Hepatocyte (in vitro differentiated cells): ENCODE data around the gene GPRIN2. TPM values are rescaled to one million over a fixed set of nuclear protein-coding genes. Genes with fewer than 3 reads are reported as not detected.
A peak's percentile ranks its signal among the peaks of the same experiment; 100 is the strongest.
"Not testable (repeated sequence)": the region's sequence is repeated elsewhere in the genome, so short reads cannot be mapped to it uniquely, and the experiment has no call there.

Experiments used
- DNase-seq: peaks from one replicate; pipeline ENCODE4 v3.0.0-alpha.2; 2016; ENCODE audit warnings: low spot score
- H2AFZ ChIP-seq: fragments of 200-600 bp; sonication (generic); 2 replicates; pipeline ENCODE4 v1.6.0; 2016; ENCODE audit warnings: antibody characterized with exemption, mild to moderate bottlenecking
- H3K27ac ChIP-seq: fragments of 200-600 bp; sonication (generic); 2 replicates; pipeline ENCODE4 v1.5.1; 2016; ENCODE audit warnings: mild to moderate bottlenecking
- H3K27me3 ChIP-seq: fragments of 200-600 bp; sonication (generic); 2 replicates; pipeline ENCODE4 v1.6.1; 2016
- H3K36me3 ChIP-seq: fragments of 200-600 bp; sonication (generic); replicated peaks from 2 replicates; pipeline ENCODE4 v1.5.1; 2016; ENCODE audit warnings: low read depth; ENCODE audit not compliant: insufficient read depth
- H3K4me1 ChIP-seq: fragments of 200-600 bp; sonication (generic); 2 replicates; pipeline ENCODE4 v1.5.1; 2016; ENCODE audit warnings: mild to moderate bottlenecking, moderate library complexity; ENCODE audit not compliant: insufficient read depth
- H3K4me2 ChIP-seq: fragments of 200-600 bp; sonication (generic); 2 replicates; pipeline ENCODE4 v1.6.0; 2016
- H3K4me3 ChIP-seq: fragments of 200-600 bp; sonication (generic); 2 replicates; pipeline ENCODE4 v1.5.1; 2016; ENCODE audit warnings: mild to moderate bottlenecking
- H3K79me2 ChIP-seq: fragments of 200-600 bp; sonication (generic); 2 replicates; pipeline ENCODE4 v1.6.0; 2017; ENCODE audit warnings: mild to moderate bottlenecking
- H3K9me2 ChIP-seq: fragments of 200-600 bp; sonication (generic); replicated peaks from 2 replicates; pipeline ENCODE4 v1.6.0; 2017; ENCODE audit warnings: mild to moderate bottlenecking; ENCODE audit not compliant: insufficient read depth
- H3K9me3 ChIP-seq: fragments of 200-600 bp; sonication (generic); 2 replicates; pipeline ENCODE4 v1.5.1; 2016; ENCODE audit warnings: low read depth, mild to moderate bottlenecking
- H4K20me1 ChIP-seq: fragments of 200-600 bp; sonication (generic); 2 replicates; pipeline ENCODE4 v1.6.0; 2016; ENCODE audit warnings: mild to moderate bottlenecking; ENCODE audit not compliant: insufficient read depth, poor library complexity, severe bottlenecking
- CTCF ChIP-seq: fragments of 200-600 bp; sonication (generic); IDR thresholded peaks from 2 replicates; pipeline ENCODE4 v1.5.1; 2016; ENCODE audit warnings: antibody characterized with exemption, mild to moderate bottlenecking; ENCODE audit not compliant: poor library complexity
- EZH2 ChIP-seq: fragments of 200-600 bp; sonication (generic); IDR thresholded peaks from 2 replicates; pipeline ENCODE4 v1.6.1; 2016; ENCODE audit warnings: antibody characterized with exemption, mild to moderate bottlenecking, borderline replicate concordance
- EZH2phosphoT487 ChIP-seq: fragments of 200-600 bp; sonication (generic); IDR thresholded peaks from one replicate; pipeline ENCODE4 v1.6.1; 2018; ENCODE audit warnings: antibody characterized with exemption, mild to moderate bottlenecking, low read depth, moderate library complexity; ENCODE audit not compliant: unreplicated experiment, severe bottlenecking
- WGBS: methylation state at CpG from one replicate; pipeline ENCODE4 v1.1.6; 2016; ENCODE audit warnings: low lambda C conversion rate; ENCODE audit errors: missing lambda C conversion rate; 5-methylcytosine and 5-hydroxymethylcytosine counted together
- polyA plus RNA-seq: library from polyadenylated mRNA; unstranded; fragments of >200 nt; fragmentation: Nextera tagmentation; extraction: Ambion mirVana; gene quantifications from 2 replicates; pipeline ENCODE4 v1.2.1, GENCODE V29; 2016
- total RNA-seq: library from RNA; depleted of rRNA; stranded (reverse); fragments of >200 nt; gene quantifications from 2 replicates; pipeline ENCODE4 v1.2.3, GENCODE V29; 2014

Gene GPRIN2
- total and polyA plus RNA-seq, 2 experiments from 2014 or later: 15.0 to 23.4 TPM

DNA sequence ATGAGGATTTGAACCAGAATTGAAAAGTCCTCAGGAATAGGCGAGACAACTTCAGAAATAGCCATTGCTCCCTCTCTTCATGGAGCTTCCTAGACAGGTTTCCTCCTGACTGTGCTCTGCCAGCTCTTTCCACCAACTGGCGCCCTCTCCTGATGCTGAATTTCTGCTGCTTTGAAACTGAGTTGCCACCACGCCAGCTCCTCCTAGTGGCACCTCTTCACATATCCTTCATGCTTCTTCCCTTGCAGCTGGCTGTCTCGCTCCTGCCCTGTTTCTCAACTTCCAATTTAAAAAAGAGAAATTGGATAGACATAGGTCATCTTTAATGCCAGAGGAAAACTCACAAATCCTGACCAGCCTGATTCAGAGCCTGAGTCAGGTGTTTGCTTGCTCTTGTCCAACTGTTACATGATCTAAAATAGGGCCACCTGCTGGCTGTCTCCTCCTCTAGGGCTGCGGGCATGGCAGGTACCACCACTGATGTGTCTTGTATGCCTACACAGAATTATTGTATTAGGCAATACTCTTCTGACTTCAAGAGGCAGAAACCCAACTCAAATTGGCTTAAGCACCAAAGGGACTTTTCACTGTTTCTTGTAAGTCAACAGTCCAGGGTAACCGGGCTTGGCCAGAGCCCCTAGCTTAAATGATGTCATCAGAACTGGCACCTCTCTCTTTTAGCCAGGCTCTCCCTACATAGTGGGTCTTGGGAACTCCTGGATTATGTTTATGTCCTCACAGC is 9.3 kb upstream of the GPRIN2 start:
- H4K20me1 ChIP-seq, H3K79me2 ChIP-seq, H3K9me2 ChIP-seq, H3K4me3 ChIP-seq, H3K4me2 ChIP-seq, H3K4me1 ChIP-seq, H3K27me3 ChIP-seq, H2AFZ ChIP-seq, H3K27ac ChIP-seq, H3K9me3 ChIP-seq, H3K36me3 ChIP-seq: not testable (repeated sequence)
- peak; percentile 84 for TF ChIP-seq CTCF
- DNase-seq: peak; percentile 81
- 23% methylated on average over 4 of the region's 6 CpGs for WGBS

GRCh38 chr10:46560952-46561351 is 4.5 kb upstream of the GPRIN2 start:
- no peak overlapping the region for H3K4me3 ChIP-seq
- H3K79me2 ChIP-seq: no peaks in the 10 kb centered on the region
- 77% methylated on average over 1 of the region's 1 CpG for WGBS
- H3K9me2 ChIP-seq: no peaks in the 10 kb centered on the region
- no peaks in the 10 kb centered on the region for H4K20me1 ChIP-seq
- H3K27ac ChIP-seq: no peak overlapping the region
- no peak overlapping the region for H2AFZ ChIP-seq
- H3K4me1 ChIP-seq: peaks cover 10% of the 10 kb centered on the region
- H3K9me3 ChIP-seq: no peaks in the 10 kb centered on the region
- H3K36me3 ChIP-seq: no peaks in the 10 kb centered on the region
- TF ChIP-seq EZH2 (no peak), EZH2phosphoT487 (no peak), CTCF (no peak)
- peaks cover 14% of the 10 kb centered on the region for H3K27me3 ChIP-seq
- H3K4me2 ChIP-seq: no peak overlapping the region
- no peak for DNase-seq

GRCh38 chr10:46560381-46560780 is 3.9 kb upstream of the GPRIN2 start:
- H3K4me3 ChIP-seq: no peak overlapping the region
- WGBS: 85% methylated on average over 5 of the region's 5 CpGs
- H3K4me1 ChIP-seq: peaks cover 10% of the 10 kb centered on the region
- no peaks in the 10 kb centered on the region for H4K20me1 ChIP-seq
- DNase-seq: no peak
- no peaks in the 10 kb centered on the region for H3K9me2 ChIP-seq
- H3K4me2 ChIP-seq: no peak overlapping the region
- H3K79me2 ChIP-seq: no peaks in the 10 kb centered on the region
- H2AFZ ChIP-seq: no peak overlapping the region
- no peak overlapping the region for H3K27ac ChIP-seq
- TF ChIP-seq EZH2 (no peak), CTCF (no peak), EZH2phosphoT487 (no peak)
- H3K36me3 ChIP-seq: no peaks in the 10 kb centered on the region
- peaks cover 16% of the 10 kb centered on the region for H3K27me3 ChIP-seq
- H3K9me3 ChIP-seq: no peaks in the 10 kb centered on the region

- DNase-seq: no peak
- no peaks in the 10 kb centered on the region for H3K36me3 ChIP-seq
- H3K9me3 ChIP-seq: no peaks in the 10 kb centered on the region
- no peaks in the 10 kb centered on the region for H3K79me2 ChIP-seq
- no peak overlapping the region for H3K4me2 ChIP-seq
- H3K27ac ChIP-seq: no peak overlapping the region
- no peak overlapping the region for H3K4me3 ChIP-seq
- no peaks in the 10 kb centered on the region for H4K20me1 ChIP-seq
- TF ChIP-seq EZH2phosphoT487: no peak
- no peak for TF ChIP-seq EZH2
- TF ChIP-seq CTCF: no peak
- peaks cover 13% of the 10 kb centered on the region for H3K4me1 ChIP-seq
- H3K27me3 ChIP-seq: peaks cover 16% of the 10 kb centered on the region
- no peaks in the 10 kb centered on the region for H3K9me2 ChIP-seq
- WGBS: 92% methylated on average over 5 of the region's 5 CpGs
- H2AFZ ChIP-seq: no peak overlapping the region
These were observed 2.8 kb upstream of the GPRIN2 start for GRCh38 chr10:46559231-46559671.
